GM12878 (cell line): ENCODE results near the gene OR11G2. TPM values are rescaled to one million over a fixed set of nuclear protein-coding genes. Genes with fewer than 3 reads are reported as not detected.

Source experiments
- ATAC-seq: fragments of 200-7000 bp; cut with Tn5 transposase; 3 replicates; pipeline ENCODE4 v1.9.1; 2020; ENCODE audit warnings: mild to moderate bottlenecking, moderate library complexity
- BruUV-seq: library from RNA; stranded (reverse); fragments of 400-500 nt; replicated peaks from 2 replicates; lab custom pipeline; 2021; lab: Mats Ljungman, UMichigan
- CTCF ChIA-PET: fragments of 300-600 bp; sonication (Branson Sonifier 250); formaldehyde crosslinking; extraction: SDS; loops from one replicate; lab custom pipeline; 2021; ENCODE audit warnings: inconsistent platforms; lab: Yijun Ruan, JAX
- POLR2A ChIA-PET: fragments of 350-600 bp; formaldehyde crosslinking; extraction: SDS; loops from one replicate; lab custom pipeline; 2021; ENCODE audit warnings: inconsistent platforms; lab: Charles Lee
- RAD21 ChIA-PET: fragments of 300-600 bp; sonication (Branson Sonifier 250); formaldehyde crosslinking; loops from one replicate; lab custom pipeline; 2023; ENCODE audit warnings: antibody characterized with exemption; ENCODE audit not compliant: unreplicated experiment; lab: Charles Lee
- SMC1A ChIA-PET: fragments of 300-600 bp; sonication (Branson Sonifier 250); formaldehyde crosslinking; loops from one replicate; lab custom pipeline; 2023; ENCODE audit not compliant: unreplicated experiment, uncharacterized antibody; lab: Charles Lee
- DNase-seq: peaks from one replicate; pipeline ENCODE4 v3.0.0-alpha.2; 2011; ENCODE audit warnings: low read depth, low spot score
- FAIRE-seq: peaks from 3 replicates; lab custom pipeline; 2011; peaks lifted over from hg19 to GRCh38; lab: Jason Lieb, UNC
- H2AFZ ChIP-seq: 2 replicates; pipeline ENCODE4 v1.6.0; 2011; ENCODE audit warnings: low read depth, low read length, control low read depth; ENCODE audit not compliant: control insufficient read depth
- H3K27ac ChIP-seq: 2 replicates; pipeline ENCODE4 v1.5.1; 2011; ENCODE audit warnings: control low read depth; ENCODE audit not compliant: control insufficient read depth, insufficient read depth
- H3K27me3 ChIP-seq, 2 experiments: replicated peaks in 1 of 2; 2 replicates each; pipeline versions ENCODE4 v1.6.0 to v1.6.1; 2011; ENCODE audit warnings: low read length in 1 of 2; ENCODE audit not compliant: control insufficient read depth in 2 of 2, insufficient read depth in 2 of 2
- H3K36me3 ChIP-seq, 2 experiments: 2 replicates each; pipeline ENCODE4 v1.5.1; 2011; ENCODE audit warnings: low read length in 1 of 2; ENCODE audit not compliant: control insufficient read depth in 2 of 2, insufficient read depth in 2 of 2
- H3K4me1 ChIP-seq: 2 replicates; pipeline ENCODE4 v1.6.1; 2011; ENCODE audit warnings: mild to moderate bottlenecking, low read length, moderate library complexity, mixed read lengths; ENCODE audit not compliant: control insufficient read depth, insufficient read depth
- H3K4me2 ChIP-seq: 2 replicates; pipeline ENCODE4 v1.6.0; 2011; ENCODE audit warnings: control low read depth; ENCODE audit not compliant: control insufficient read depth, insufficient read depth
- H3K4me3 ChIP-seq: fragments of 200-600 bp; sonication (generic); 2 replicates; pipeline ENCODE4 v1.5.1; 2016
- H3K79me2 ChIP-seq: 2 replicates; pipeline ENCODE4 v1.6.0; 2011; ENCODE audit warnings: low read length; ENCODE audit not compliant: control insufficient read depth, insufficient read depth
- H3K9ac ChIP-seq: 2 replicates; pipeline ENCODE4 v1.8.0; 2011; ENCODE audit warnings: low read length, control low read depth, mixed read lengths; ENCODE audit not compliant: control insufficient read depth, insufficient read depth
- H3K9me3 ChIP-seq: replicated peaks from 3 replicates; pipeline ENCODE4 v1.5.1; 2011; ENCODE audit warnings: mild to moderate bottlenecking, low read length; ENCODE audit not compliant: control insufficient read depth, insufficient read depth
- H4K20me1 ChIP-seq: 2 replicates; pipeline ENCODE4 v1.6.0; 2011; ENCODE audit not compliant: control insufficient read depth, insufficient read depth
- GABPA ChIP-seq: IDR thresholded peaks from 2 replicates; pipeline ENCODE4 v1.6.1; 2014; ENCODE audit warnings: antibody characterized with exemption, low read depth, mild to moderate bottlenecking, inconsistent platforms
- POLR2AphosphoS5 ChIP-seq: IDR thresholded peaks from 2 replicates; pipeline ENCODE4 v1.6.1; 2011; ENCODE audit warnings: mild to moderate bottlenecking, low read length, inconsistent platforms
- USF2 ChIP-seq: IDR thresholded peaks from 2 replicates; pipeline ENCODE4 v1.6.1; 2011; ENCODE audit warnings: low read depth, low read length, improper control_type of control experiment, borderline replicate concordance
- ZBTB40 ChIP-seq: fragments of 450-650 bp; IDR thresholded peaks from 2 replicates; pipeline ENCODE4 v1.6.1; 2016; ENCODE audit warnings: mild to moderate bottlenecking, moderate library complexity, borderline replicate concordance
- ZNF207 ChIP-seq: fragments of 450-650 bp; IDR thresholded peaks from 2 replicates; pipeline ENCODE4 v1.6.1; 2014; ENCODE audit warnings: antibody characterized with exemption, mild to moderate bottlenecking, borderline replicate concordance
- ZZZ3 ChIP-seq: IDR thresholded peaks from 2 replicates; pipeline ENCODE4 v1.6.1; 2011; ENCODE audit warnings: low read depth; ENCODE audit not compliant: control insufficient read depth, insufficient read length
- WGBS: methylation state at CpG from one replicate; pipeline ENCODE4 v1.1.6; 2016; ENCODE audit warnings: low lambda C conversion rate; ENCODE audit not compliant: insufficient replicate concordance, insufficient coverage; ENCODE audit errors: missing lambda C conversion rate; 5-methylcytosine and 5-hydroxymethylcytosine counted together
- in situ Hi-C: fragments of 300-500 bp; cut with MboI; formaldehyde crosslinking; loops from 9 replicates; pipeline ENCODE4 v1.14.3; 2018; ENCODE audit warnings: mixed read lengths
- intact Hi-C: fragments of 100-400 bp; cut with micrococcal nuclease; formaldehyde crosslinking; loops from one replicate; pipeline ENCODE4 v1.14.2; 2022; ENCODE audit not compliant: unreplicated experiment
- polyA plus RNA-seq, 11 experiments: library from polyadenylated mRNA; depleted of rRNA in 4 of 11; unstranded in 6 of 11; stranded (reverse) in 5 of 11; fragments of >200 nt; fragmentation: Nextera tagmentation in 4 of 11; fragmentation: Illumina TruSeq in 1 of 11; extraction: Ambion mirVana in 4 of 11; extraction: Trizol in 1 of 11; gene quantifications; 1 replicate in 1 of 11; 2 replicates in 10 of 11; pipeline versions ENCODE4 v1.2.1 to v1.2.3, GENCODE V29; 2011 to 2016; ENCODE audit warnings: inconsistent platforms in 2 of 11, missing spikeins in 2 of 11, low read depth in 1 of 11
- total RNA-seq, 4 experiments: library from RNA; depleted of rRNA in 3 of 4; stranded (reverse); fragments of >200 nt in 3 of 4; fragmentation: Illumina TruSeq in 1 of 4; extraction: Trizol in 1 of 4; gene quantifications; 2 replicates each; pipeline versions ENCODE4 v1.2.1 to v1.2.3, GENCODE V29; 2013 to 2021

Gene OR11G2
- total and polyA plus RNA-seq, 10 of the 15 experiments (the other 5 are each of a cell fraction or from before 2014, with no cell fraction given): 0.08 TPM; not detected in 9

GRCh38 chr14:20197459-20197858, 6.8 kb downstream of the OR11G2 start:
- DNase-seq: no peak
- Histone ChIP-seq H3K4me2 (no peak overlapping the region), H3K4me3 (no peak overlapping the region), H3K36me3 (no peaks in the 10 kb centered on the region), H4K20me1 (no peaks in the 10 kb centered on the region), H3K79me2 (no peaks in the 10 kb centered on the region), H3K27ac (no peak overlapping the region), H3K27me3 (no peaks in the 10 kb centered on the region), H2AFZ (no peak overlapping the region), H3K9ac (no peak overlapping the region), H3K9me3 (no peaks in the 10 kb centered on the region), H3K4me1 (no peaks in the 10 kb centered on the region)
- intact Hi-C loops (no loop called here), in situ Hi-C loops (no loop called here)
- 60% methylated on average over 5 of the region's 6 CpGs for WGBS
- RAD21 ChIA-PET: no interaction called here
- SMC1A ChIA-PET: no interaction called here
- CTCF ChIA-PET: no interaction called here
- POLR2A ChIA-PET: no interaction called here
- BruUV-seq: no TSS peak
- no peak for ATAC-seq
- TF ChIP-seq GABPA (no peak), ZNF207 (no peak), USF2 (no peak), ZZZ3 (no peak), ZBTB40 (no peak), POLR2AphosphoS5 (no peak)
- FAIRE-seq: no peak
